ENCODE measurements around the gene PRR29. TPM values are rescaled to one million over a fixed set of nuclear protein-coding genes. Genes with fewer than 3 reads are reported as not detected.
"Not testable (repeated sequence)": the region's sequence is repeated elsewhere in the genome, so short reads cannot be mapped to it uniquely, and the experiment has no call there.

The PRR29 gene
- total RNA-seq, 1 donor from 2014 or later: 0.17 TPM

DNA sequence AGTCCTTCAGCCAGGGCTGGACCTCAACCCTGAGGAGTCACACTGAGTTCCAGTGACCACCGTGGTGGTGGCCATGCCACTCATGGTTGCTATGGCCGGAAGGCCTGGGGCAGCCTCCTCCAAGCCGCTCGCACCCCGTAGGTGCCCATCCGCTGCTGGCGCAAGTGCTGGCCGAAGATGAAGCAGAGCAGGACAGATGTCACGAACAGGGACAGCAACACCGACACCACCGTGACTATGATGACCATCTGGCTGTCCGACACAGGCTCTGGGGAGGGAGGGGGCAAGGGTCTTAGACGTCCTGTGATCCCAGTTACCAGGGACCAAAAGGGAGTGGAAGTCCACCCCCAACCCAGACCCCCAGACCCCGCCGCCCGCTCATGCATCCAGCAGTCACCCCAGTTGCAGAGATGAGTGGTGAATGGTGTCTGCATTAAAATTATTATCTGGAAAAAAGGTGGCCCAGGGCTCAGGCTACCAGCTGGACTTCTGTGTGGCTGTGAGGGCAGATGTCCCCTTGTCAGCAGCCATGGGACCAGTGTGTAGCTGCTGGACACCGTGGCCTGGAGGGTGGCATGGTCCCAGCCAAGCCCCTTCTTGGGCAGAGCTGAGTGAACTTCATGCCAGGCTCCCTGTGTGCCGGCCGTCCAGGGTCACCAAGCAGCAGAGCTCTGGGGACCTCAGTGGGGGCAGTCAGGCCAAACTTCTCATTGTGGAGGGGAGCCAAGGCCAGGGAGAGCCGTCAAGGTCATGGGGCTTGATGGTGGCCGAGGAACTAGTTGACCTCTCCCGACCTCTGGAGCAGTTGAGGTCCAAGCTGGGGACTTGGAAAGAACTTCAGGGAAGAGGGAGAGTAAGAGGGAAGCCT, 4.7 kb downstream of the PRR29 start:
- no peak for DNase-seq (ENCODE audit: low read depth)
- TF ChIP-seq, protein P1, sequence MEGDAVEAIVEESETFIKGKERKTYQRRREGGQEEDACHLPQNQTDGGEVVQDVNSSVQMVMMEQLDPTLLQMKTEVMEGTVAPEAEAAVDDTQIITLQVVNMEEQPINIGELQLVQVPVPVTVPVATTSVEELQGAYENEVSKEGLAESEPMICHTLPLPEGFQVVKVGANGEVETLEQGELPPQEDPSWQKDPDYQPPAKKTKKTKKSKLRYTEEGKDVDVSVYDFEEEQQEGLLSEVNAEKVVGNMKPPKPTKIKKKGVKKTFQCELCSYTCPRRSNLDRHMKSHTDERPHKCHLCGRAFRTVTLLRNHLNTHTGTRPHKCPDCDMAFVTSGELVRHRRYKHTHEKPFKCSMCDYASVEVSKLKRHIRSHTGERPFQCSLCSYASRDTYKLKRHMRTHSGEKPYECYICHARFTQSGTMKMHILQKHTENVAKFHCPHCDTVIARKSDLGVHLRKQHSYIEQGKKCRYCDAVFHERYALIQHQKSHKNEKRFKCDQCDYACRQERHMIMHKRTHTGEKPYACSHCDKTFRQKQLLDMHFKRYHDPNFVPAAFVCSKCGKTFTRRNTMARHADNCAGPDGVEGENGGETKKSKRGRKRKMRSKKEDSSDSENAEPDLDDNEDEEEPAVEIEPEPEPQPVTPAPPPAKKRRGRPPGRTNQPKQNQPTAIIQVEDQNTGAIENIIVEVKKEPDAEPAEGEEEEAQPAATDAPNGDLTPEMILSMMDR (conservative IDR thresholded peaks at IDR 0.05; ENCODE audit: low read depth, low read length): no peak
- no peak overlapping the region for H3K4me3 ChIP-seq (ENCODE audit: low read depth, low read length)

DNA sequence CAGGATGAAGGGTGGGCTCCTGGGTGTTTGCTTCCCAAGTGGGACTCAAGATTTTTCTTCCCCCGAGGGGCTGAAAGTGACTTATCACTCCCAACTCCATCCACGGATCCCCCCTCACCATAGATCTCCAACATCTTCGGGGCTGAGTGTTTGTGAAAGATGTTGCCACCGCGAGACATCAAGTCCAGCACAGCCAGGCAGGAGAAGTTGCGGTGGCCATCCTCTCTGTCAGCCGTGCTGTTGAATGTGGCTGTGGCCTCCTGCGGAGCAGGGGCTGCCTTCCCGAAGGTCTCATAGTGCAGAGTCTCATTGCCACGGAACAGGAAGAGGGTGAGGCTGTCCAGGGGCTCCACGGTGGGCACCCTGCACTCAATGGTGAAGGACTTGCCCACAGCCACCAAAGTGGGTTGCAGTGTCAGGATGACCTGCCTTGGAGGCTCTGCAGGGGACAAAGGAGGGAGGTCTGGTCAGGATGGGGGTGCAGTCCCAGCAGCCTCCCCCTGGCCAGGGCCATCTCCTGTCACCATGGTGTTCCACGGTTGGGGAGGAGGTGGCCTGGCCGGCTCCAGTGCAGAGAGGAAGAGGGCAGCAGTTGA, 5.5 kb downstream of the PRR29 start:
- TF ChIP-seq, protein P1 (conservative IDR thresholded peaks at IDR 0.05; ENCODE audit: low read depth, low read length): no peak
- no peak overlapping the region for H3K4me3 ChIP-seq (ENCODE audit: low read depth, low read length)
- DNase-seq (ENCODE audit: low read depth): no peak

DNA sequence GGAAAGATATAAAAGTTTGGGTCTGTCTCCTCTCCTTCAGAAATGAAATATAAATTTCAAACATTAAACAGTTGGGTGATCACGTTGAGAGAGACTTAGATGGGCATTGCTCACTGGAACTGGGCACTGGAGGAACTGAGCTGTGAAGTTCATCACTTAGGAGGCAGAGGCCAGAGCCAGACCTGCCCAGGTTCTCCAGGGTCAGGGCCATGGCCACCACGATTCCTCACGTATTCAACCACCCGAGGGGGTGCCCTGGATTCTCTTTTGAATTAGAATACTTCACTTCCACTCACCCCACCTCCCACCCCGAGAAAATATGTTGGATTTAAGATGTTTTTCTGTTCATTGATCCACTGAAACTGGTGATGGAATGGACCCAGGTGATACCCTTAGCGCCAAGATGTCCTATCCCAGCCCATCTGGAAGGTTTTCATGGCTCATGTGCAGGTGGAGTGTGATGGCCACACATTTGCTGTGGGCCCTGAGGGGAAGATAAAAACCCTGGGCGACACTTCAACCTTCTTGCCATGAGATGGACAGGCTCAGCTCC, 6.1 kb downstream of the PRR29 start:
- no peak overlapping the region for H3K4me3 ChIP-seq (ENCODE audit: low read depth, low read length)
- DNase-seq (ENCODE audit: low read depth): no peak
- TF ChIP-seq, protein P1 (conservative IDR thresholded peaks at IDR 0.05; ENCODE audit: low read depth, low read length): no peak

DNA sequence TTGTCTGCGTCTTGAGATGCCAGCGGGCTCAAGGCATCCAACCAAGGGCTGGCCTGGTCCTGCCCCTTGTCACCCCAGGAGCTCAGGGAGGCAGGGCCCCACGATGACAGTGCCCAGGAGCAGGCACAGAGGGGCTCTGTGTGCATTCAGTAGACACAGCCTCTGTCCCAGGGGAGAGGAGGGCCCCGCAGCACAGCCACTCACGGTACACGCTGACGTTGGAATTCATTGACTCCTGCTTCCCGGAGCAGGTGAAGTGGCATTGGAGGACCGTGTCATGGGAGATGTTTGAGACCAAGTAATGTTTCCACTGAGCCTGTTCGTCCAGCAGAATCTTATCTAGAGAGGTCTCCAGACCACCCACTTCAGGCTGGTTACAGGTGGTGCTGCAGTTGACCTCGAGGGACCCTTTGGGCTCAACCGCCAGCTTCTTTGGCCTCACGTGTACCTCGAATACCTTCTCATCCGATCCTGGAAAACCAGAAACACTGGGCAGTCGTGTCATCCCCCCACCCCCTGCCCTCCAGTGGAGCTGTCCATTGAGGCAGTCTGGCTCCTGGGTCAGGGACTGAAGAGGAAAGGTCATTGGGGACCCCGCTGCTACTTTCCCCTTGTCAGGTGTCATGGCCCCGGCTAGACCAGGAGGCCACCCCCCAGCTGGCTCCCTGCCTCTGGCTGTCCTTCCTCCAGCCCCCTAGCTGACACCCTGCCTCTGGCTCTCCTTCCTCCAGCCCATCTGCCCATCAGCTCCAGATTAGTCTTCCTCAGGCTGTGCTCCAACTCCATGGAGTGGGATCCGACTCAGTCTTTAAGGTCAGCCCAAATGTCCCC, 7.0 kb downstream of the PRR29 start:
- no peak for DNase-seq (ENCODE audit: low read depth)
- H3K4me3 ChIP-seq (ENCODE audit: low read depth, low read length): no peak overlapping the region
- TF ChIP-seq, protein P1 (conservative IDR thresholded peaks at IDR 0.05; ENCODE audit: low read depth, low read length): no peak

DNA sequence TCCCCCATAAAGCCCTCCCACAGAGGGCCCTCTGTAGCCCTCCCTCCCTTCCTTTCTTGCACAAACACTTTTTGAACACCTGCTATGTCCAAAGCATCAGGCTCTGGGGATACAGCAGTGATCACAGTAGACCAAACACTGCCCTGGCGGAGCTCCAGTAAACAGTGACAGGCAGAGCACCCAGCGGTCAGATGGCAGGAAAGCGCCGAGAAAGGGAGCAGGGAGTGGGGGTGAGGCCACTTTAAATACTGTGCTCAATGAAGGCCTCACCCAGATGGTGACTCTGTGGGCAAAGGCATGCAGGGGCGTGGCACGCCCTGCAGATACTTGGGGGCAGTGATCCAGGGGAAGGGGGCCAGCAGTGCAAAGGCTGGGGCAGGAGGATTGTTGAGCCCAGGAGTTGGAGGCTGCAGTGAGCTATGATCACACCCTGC, 7.6 kb downstream of the PRR29 start:
- TF ChIP-seq, protein P1 (conservative IDR thresholded peaks at IDR 0.05; ENCODE audit: low read depth, low read length): no peak
- H3K4me3 ChIP-seq (ENCODE audit: low read depth, low read length): no peak overlapping the region
- no peak for DNase-seq (ENCODE audit: low read depth)

DNA sequence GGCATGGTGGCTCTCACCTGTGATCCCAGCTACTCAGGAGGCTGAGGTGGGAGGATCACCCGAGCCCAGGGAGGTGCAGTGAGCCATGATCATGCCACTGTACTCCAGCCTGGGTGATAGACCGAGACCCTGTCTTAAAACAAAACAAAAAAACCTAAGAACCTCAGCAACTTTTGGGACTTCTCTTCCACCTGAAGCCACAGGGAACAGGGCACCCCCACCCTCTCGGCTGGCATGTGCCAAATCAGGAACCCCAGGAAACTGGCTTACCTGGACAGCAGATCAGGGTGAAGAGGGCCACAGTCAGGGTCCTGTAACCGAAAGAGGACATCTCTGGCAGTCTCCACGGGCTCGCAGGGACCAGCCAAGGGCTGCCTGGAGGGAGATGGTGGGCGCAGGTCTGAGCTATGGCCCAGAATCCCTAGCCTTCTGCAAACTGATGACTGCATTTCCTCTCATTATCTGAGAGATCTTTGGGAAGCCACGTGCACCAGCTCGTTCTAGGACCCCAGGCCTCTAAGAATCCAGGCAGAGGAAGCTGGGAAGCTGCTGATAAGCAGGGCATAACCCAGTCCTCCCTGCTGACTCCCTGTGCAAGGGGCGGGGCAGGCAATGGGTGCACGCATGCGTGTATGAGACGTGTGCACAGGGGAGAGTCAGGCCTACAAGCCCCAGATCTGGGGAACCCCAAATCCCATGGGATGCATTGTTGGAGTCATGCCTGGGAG, 8.4 kb downstream of the PRR29 start:
- no peak overlapping the region for H3K4me3 ChIP-seq (ENCODE audit: low read depth, low read length)
- TF ChIP-seq, protein P1 (conservative IDR thresholded peaks at IDR 0.05; ENCODE audit: low read depth, low read length): no peak
- DNase-seq (ENCODE audit: low read depth): no peak

DNA sequence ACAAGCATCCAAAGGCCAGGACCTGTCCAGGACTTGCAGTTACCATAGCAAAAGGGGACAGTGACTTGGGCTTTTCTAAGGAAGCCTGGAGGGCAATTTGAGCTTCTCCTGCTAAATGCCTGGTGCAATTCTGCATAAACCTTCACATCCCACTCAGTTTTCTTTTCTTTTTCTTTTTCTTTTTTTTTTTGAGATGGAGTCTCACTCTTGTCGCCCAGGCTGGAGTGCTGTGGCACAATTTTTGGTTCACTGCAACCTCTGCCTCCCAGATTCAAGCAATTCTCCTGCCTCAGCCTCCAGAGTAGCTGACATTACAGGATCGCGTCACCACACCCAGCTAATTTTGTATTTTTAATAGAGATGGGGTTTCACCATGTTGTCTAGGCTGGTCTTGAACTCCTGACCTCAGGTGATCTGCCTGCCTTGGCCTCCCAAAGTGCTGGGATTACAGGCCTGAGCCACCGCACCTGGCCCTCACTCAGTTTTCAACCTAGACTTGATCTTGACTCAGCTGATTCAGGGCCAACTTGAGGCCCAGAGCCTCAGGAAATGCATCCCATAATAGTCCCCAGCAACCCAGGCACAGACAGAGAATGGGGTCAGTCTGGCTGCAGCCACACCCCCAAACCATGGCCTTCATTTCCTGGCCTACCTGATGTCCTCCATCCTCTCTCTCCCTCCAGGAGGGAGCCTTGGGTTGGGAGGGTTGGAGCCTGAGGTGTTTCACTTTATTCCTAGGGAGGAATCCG, 9.1 kb downstream of the PRR29 start:
- H3K4me3 ChIP-seq (ENCODE audit: low read depth, low read length); DNase-seq (ENCODE audit: low read depth): not testable (repeated sequence)

Data from epithelial cell of proximal tubule (primary cell).